Heart right ventricle (tissue), 16 donors: ENCODE measurements around the gene ELF4. TPM values are rescaled to one million over a fixed set of nuclear protein-coding genes. Genes with fewer than 3 reads are reported as not detected.
A peak's percentile ranks its signal among the peaks of the same experiment; 100 is the strongest.

Experiments used
- ATAC-seq, 8 donors: fragments of 200-7000 bp; cut with Tn5 transposase; one replicate each; pipeline ENCODE4 v1.9.1; 2020; ENCODE audit warnings: mild to moderate bottlenecking in 8 of 8, moderate library complexity in 8 of 8, moderate number of reproducible peaks in 1 of 8
- DNase-seq, 2 donors: peaks; one replicate each; pipeline ENCODE4 v3.0.0-alpha.2; 2020
- H3K27ac ChIP-seq, 10 donors: fragments of 200-600 bp; sonication (generic) in 2 of 10; one replicate each; pipeline versions ENCODE4 v1.5.0 to v1.8.0; 2020 to 2022; ENCODE audit warnings: mild to moderate bottlenecking in 3 of 10
- H3K27me3 ChIP-seq, 7 donors: fragments of 200-600 bp; one replicate each; pipeline ENCODE4 v1.8.0; 2021 to 2022; ENCODE audit warnings: mild to moderate bottlenecking in 2 of 7
- H3K36me3 ChIP-seq, 9 donors: fragments of 200-600 bp; sonication (generic) in 1 of 9; one replicate each; pipeline versions ENCODE4 v1.5.0 to v1.8.0; 2020 to 2022; ENCODE audit warnings: mild to moderate bottlenecking in 2 of 9
- H3K4me1 ChIP-seq, 9 donors: fragments of 200-600 bp; sonication (generic) in 1 of 9; one replicate each; pipeline versions ENCODE4 v1.5.0 to v1.8.0; 2020 to 2022; ENCODE audit warnings: mild to moderate bottlenecking in 4 of 9
- H3K4me3 ChIP-seq, 10 donors: fragments of 200-600 bp; sonication (generic) in 2 of 10; one replicate each; pipeline versions ENCODE4 v1.5.0 to v1.8.0; 2020 to 2022; ENCODE audit warnings: mild to moderate bottlenecking in 7 of 10, moderate library complexity in 2 of 10
- H3K9me3 ChIP-seq, 11 donors: fragments of 200-600 bp in 10 of 11; sonication (generic) in 2 of 11; one replicate each; pipeline versions ENCODE4 v1.5.0 to v1.8.0; 2013 to 2022; ENCODE audit warnings: mild to moderate bottlenecking in 2 of 11, control low read depth in 1 of 11, moderate library complexity in 1 of 11
- WGBS, 2 donors: extraction: QIAGEN DNeasy Blood & Tissue Kit; methylation state at CpG; one replicate each; pipeline ENCODE4 v1.1.7; 2013; ENCODE audit warnings: inconsistent platforms in 1 of 2; 5-methylcytosine and 5-hydroxymethylcytosine counted together
- intact Hi-C, 10 donors: fragments of 100-400 bp; cut with DNase I; formaldehyde crosslinking; loops; one replicate each; pipeline versions ENCODE4 v1.11.1 to v1.14.2; 2022
- polyA plus RNA-seq, 2 donors: library from polyadenylated mRNA; stranded (reverse); fragments of 200-250 nt; gene quantifications; one replicate each; pipeline ENCODE4 v1.2.3, GENCODE V29; 2013
- total RNA-seq, 10 donors: library from RNA; stranded (reverse); fragmentation: NEBNext Ultra II Directional in 3 of 10; extraction: Animal tissue kit (Norgen Biotek cat#: 25700) in 3 of 10; gene quantifications; one replicate each; pipeline versions ENCODE4 v1.2.1 to v1.2.4, GENCODE V29; 2021 to 2023
- TF ChIP-seq, protein P1 (sequence below), 9 donors: fragments of 200-600 bp; sonication (generic) in 2 of 9; IDR thresholded peaks; one replicate each; pipeline versions ENCODE4 v1.5.0 to v1.8.0; 2021 to 2022; ENCODE audit warnings: antibody characterized with exemption in 9 of 9, mild to moderate bottlenecking in 5 of 9, moderate library complexity in 1 of 9
- donor health status: Arrhythmogenic right ventricular cardiomyopathy.
- donor health status: ischemic (EF 13 %, LVEDD 7.1; RV severe dilation, severe dysfunction).
- donor health status: healthy with polysubstance abuse.
- donor health status: DM: no; HTN: yes; CAD: no.
- donor health status: DM: no; HTN: no; CAD: no.
- donor health status: ischemic (EF 25% LVEDD 6.9; RV normal size, moderate dysfunction).
- donor health status: ischemic (EF 25% LVEDD 5.7; RV mildly dilated, moderate dysfunction).
- donor health status: healthy.
- donor health status: DM: yes; HTN: yes; CAD: no.
- donor health status: Ischemic cardiomyopathy.
- donor health status: ischemic (EF 35%, LVEDD 5.7; RV mildly dilated, moderate dysfunction).
- donor health status: nonischemic (EF 11% LVEDD 7.7; RV severe dilation, severe dysfunction).
- donor health status: DM: yes; HTN: yes; CAD: no.
- donor health status: PGD.
- donor health status: ischemic (EF 29% LVEDD 5.4; RV normal size, mild dysfunction).
- donor health status: nonischemic (EF 23%, LVEDD 6.1; RV moderate dilation, normal function).

The ELF4 gene
- total and polyA plus RNA-seq, 12 donors = 1.8 to 8.6 (median 2.7) TPM

DNA sequence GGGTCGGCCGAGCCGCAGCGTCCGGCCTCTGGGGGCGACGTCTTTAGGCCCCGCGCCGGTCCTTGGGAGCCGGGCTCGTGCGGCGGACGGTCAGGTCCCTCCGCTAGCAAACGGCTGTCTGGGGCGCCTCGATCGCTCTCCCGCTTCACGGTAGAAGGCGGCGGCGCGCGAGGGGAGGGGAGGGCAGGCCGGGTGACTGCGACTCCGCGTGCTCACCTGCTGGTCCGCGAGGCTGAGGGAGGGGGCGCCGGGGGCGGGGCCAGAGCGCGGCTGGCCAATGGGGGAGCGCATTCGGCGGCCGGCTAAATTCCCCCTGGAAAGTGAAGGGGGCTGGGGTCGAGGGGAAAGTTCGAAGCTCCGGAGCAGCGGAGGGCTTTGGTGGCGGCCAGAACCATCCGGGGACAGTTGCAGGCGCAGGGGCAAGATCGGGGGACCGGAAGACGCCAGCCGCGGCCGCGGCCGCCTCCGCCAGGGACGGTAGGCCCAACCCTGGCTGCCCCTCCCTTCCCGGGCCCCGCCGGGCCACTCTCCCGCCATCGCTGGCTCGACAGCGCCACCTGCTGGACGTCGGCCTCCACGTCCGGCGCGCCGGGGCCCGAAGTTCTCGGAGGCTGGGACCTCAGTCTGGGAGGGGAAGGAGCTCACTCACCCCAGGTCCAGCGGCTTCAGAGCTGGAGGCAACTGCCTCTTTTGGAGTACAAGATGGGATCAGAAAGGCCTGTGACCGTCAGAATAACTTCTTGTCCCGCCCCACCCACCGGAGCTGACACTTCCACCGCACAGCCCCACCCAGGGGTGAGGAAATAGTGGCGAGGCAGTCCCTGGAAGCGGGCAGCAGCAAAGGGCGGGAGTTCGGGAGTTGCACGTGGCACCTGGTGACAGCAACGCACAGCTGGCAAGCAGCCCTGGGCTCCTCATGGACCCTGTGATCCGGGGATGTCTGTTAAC lies 49.9 kb downstream of the ELF4 start:
- DNase-seq (peak; percentile 69 to 86), ATAC-seq (peak; percentile 91 to 97 (median 94))
- intact Hi-C loops = loop anchor here in 8 of 10 donors (1.0 to 10.0 kb wide), 10 partner anchors 128 to 456 kb away; no protein-coding TSS in a partner anchor
- Histone ChIP-seq H3K36me3 (peaks cover 0 to 18% (median 0%) of the 10 kb centered on the region in 9 donors), H3K27me3 (no peaks in the 10 kb centered on the region), H3K9me3 (no peaks in the 10 kb centered on the region), H3K4me1 (peaks cover 0 to 12% (median 3%) of the 10 kb centered on the region in 9 donors), H3K27ac (peak overlapping the region in 8 of 10 donors; percentile 25 to 69 (median 58)), H3K4me3 (peak overlapping the region; percentile 28 to 64 (median 57))
- TF ChIP-seq, protein P1, sequence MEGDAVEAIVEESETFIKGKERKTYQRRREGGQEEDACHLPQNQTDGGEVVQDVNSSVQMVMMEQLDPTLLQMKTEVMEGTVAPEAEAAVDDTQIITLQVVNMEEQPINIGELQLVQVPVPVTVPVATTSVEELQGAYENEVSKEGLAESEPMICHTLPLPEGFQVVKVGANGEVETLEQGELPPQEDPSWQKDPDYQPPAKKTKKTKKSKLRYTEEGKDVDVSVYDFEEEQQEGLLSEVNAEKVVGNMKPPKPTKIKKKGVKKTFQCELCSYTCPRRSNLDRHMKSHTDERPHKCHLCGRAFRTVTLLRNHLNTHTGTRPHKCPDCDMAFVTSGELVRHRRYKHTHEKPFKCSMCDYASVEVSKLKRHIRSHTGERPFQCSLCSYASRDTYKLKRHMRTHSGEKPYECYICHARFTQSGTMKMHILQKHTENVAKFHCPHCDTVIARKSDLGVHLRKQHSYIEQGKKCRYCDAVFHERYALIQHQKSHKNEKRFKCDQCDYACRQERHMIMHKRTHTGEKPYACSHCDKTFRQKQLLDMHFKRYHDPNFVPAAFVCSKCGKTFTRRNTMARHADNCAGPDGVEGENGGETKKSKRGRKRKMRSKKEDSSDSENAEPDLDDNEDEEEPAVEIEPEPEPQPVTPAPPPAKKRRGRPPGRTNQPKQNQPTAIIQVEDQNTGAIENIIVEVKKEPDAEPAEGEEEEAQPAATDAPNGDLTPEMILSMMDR (IDR thresholded peaks at IDR 0.05) = peak; percentile 67 to 90 (median 85)
- WGBS, 2 donors = 1% methylated on average over 34 to 69 of the region's 87 CpGs

DNA sequence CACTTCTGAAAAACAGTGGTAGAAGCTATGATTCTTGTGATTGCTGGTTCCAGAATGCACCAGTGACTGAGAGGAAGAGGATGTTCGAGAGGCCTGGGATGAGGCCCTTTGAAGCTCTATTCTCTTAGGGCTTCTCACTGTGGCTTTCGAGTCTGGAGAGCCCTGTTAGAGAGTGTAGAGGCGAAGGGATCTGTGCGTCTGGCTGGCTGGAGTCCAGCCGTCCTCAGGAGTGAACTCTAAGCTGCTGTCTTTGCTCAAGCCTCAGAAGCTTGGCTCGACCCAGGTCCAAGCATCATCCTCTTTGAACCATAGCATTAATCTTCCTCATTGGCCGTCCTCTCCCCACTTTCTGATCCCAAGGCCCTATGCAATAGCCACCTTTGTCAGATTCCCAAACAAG lies 51.6 kb downstream of the ELF4 start:
- WGBS, 2 donors = 78% methylated on average over 7 of the region's 7 CpGs
- no peak for DNase-seq
- Histone ChIP-seq H3K27me3 (no peaks in the 10 kb centered on the region), H3K27ac (no peak overlapping the region), H3K4me3 (no peak overlapping the region), H3K9me3 (no peaks in the 10 kb centered on the region), H3K36me3 (peaks cover 0 to 18% (median 0%) of the 10 kb centered on the region in 9 donors), H3K4me1 (peaks cover 0 to 12% (median 3%) of the 10 kb centered on the region in 9 donors)
- no peak for ATAC-seq
- TF ChIP-seq, protein P1 (IDR thresholded peaks at IDR 0.05) = no peak
- intact Hi-C loops = loop anchor here in 2 of 10 donors (10.0 kb wide), 2 partner anchors 134 to 454 kb away; no protein-coding TSS in a partner anchor

DNA sequence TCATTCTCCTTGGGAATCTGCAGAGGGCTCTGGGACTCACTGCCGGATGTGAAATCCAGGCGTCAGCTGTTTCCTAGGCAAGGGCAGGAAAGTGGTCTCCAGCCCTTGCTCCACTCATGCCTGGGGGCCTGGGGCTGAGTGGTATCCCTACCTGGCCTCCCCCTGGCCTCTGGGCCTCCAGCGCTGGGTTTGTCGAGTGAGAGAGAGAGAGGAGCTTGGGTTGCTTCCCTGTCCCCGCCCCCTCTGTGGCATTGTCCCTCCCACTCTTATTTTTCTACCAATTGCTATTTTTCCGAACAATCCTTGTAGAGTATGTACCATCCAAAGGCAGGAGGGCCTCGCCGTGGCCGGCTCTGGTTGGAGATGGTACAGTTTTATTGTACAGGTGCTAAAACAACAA lies 53.1 kb downstream of the ELF4 start:
- intact Hi-C loops = loop anchor here in 2 of 10 donors (10.0 kb wide), 2 partner anchors 132 to 452 kb away; no protein-coding TSS in a partner anchor
- Histone ChIP-seq H3K36me3 (peaks cover 0 to 33% (median 3%) of the 10 kb centered on the region in 9 donors), H3K9me3 (no peaks in the 10 kb centered on the region), H3K4me1 (peaks cover 0 to 12% (median 3%) of the 10 kb centered on the region in 9 donors), H3K27ac (no peak overlapping the region), H3K4me3 (no peak overlapping the region), H3K27me3 (no peaks in the 10 kb centered on the region)
- WGBS, 2 donors = 83 to 84% methylated on average over 8 to 9 of the region's 9 CpGs
- TF ChIP-seq, protein P1 (IDR thresholded peaks at IDR 0.05) = no peak
- DNase-seq (no peak), ATAC-seq (no peak)

DNA sequence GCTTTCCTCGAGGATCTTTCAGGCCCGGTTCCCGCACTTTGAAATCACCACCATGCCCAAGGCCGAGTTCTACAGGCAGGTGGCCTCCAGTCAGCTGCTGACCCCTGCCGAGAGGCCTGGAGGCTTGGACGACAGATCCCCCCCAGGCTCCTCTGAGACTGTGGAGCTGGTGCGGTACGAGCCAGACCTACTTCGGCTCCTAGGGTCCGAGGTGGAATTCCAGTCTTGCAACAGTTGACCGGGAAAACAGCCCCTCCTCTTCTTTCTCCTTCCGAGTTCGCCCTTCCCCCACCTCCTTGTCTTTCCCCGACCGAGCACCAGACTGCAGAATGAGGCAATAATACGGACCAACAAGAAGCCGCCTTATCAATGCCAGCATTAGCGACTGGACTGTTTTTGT lies 54.4 kb downstream of the ELF4 start:
- intact Hi-C loops = loop anchor here in 2 of 10 donors (10.0 kb wide), 2 partner anchors 131 to 451 kb away; no protein-coding TSS in a partner anchor
- WGBS, 2 donors = 88 to 89% methylated on average over 18 of the region's 18 CpGs
- ATAC-seq = no peak

More for the DNA sequence above, 54.4 kb downstream of the ELF4 start:
- peaks cover 0 to 46% (median 9%) of the 10 kb centered on the region in 9 donors for H3K36me3 ChIP-seq
- H3K27ac ChIP-seq = no peak overlapping the region
- no peaks in the 10 kb centered on the region for H3K9me3 ChIP-seq
- TF ChIP-seq, protein P1 (IDR thresholded peaks at IDR 0.05) = no peak
- DNase-seq = no peak
- no peaks in the 10 kb centered on the region for H3K27me3 ChIP-seq
- peaks cover 0 to 9% (median 1%) of the 10 kb centered on the region in 9 donors for H3K4me1 ChIP-seq
- H3K4me3 ChIP-seq = no peak overlapping the region
